ENCODE results near the gene MRPS11.
"Not testable (repeated sequence)": the region's sequence is repeated elsewhere in the genome, so short reads cannot be mapped to it uniquely, and the experiment has no call there.

The MRPS11 gene

DNA sequence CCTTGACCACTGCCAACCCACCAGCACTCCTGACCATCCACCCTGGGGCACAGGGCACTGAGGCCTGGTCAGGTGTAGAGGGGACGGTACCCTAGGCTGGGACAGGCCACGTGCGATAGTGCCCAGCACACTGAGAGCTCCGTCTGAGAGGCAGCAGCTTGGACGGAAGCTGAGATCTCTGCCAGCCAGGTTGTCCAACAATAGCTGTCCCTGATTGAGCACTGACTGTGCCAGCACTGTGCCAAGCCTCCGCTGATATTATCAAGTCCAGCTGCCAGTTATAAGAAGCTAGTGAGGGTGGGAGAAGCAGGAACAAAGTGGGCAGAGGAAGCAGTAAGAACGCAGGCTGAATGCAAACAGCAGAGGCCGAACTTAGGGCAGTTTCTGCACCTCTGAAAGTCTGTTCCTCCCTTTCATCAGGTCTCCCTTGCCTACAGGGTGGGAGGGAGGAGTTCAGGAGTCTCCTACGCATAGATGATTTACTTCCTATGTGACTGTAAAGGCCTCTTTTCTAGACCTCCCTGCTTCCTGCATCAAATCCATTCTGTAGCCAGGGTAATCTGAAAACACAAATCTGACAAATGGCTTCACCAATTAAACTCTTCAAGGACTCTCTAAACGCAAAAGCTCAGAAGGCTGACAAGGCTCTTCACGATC is 29.7 kb downstream of the MRPS11 start:
- no peak for DNase-seq

DNA sequence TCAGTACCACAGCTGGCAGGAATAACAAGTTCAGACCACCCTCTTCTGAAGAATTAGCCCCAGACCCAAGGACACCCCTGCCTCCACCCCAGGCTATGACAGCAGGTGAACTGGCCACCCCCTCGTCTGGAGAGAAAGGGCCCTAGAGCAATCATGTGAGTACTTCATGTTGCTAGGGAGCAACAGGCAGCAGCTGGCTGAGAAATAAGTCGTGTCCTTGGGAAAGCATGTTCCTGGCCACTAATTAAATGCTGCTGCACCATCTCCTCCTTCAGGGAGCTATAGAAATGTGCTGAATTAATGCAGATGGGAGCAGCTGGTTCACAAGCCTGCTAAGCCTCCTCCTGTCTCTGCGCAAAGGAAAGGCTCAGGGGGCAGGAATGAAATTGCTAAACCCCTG is 31.5 kb downstream of the MRPS11 start:
- DNase-seq: peak; percentile 40

DNA sequence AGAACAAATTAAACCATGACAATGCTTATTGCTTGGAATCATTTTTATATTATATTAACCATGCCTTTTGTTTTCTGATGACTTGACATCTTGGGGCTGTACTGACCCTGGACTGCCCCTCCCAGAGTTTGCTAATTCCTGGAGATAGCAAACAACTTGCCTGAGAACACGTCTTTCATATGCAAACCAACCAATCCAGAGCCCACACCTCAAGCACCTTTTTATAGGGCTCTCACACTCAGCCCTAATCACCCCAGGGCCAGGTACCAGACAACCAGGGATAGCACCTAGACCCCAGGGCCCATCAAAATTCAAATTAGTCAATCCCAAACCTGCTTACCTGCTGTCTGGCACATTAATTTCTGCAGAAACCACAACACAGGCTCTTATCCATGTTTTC is 36.9 kb downstream of the MRPS11 start:
- DNase-seq: no peak

DNA sequence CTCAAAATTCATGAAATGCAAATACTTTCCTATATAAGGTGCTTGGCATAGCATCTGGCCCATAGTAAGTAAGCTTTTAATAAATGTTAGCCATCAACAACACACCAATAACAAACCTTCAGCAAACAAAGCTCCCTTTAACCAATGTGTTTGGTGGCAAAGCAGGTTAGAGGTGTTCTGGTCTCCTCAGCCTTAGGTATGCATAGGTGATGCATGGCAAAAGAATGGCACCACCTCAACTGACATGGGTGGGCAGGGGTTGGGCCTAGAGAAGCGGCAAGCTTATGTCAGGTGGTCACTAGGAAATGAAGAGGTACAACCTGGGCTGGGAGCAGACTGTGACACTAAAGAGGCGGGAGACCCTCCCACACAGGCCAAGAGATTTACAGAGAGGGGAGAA is 38.2 kb downstream of the MRPS11 start:
- no peak for DNase-seq

DNA sequence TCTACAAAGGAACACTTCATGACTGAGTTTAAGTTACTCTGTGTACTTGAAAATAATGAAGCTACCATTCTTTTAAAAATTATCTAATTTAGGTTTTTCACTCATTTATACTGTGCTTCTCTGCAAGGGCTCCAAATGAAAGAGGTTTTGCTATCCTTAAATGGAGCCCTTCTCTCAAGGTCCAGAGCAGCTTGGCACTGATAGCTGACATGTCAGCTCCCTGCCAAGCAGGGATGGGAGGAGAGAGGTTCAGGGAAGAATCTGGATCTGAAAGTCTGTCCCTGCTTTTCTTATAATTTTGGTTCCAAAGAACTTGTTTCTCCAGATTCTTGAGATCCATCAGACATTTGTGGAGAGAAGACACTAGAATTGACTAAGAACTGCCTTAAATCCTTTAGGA is 39.1 kb downstream of the MRPS11 start:
- no peak for DNase-seq

DNA sequence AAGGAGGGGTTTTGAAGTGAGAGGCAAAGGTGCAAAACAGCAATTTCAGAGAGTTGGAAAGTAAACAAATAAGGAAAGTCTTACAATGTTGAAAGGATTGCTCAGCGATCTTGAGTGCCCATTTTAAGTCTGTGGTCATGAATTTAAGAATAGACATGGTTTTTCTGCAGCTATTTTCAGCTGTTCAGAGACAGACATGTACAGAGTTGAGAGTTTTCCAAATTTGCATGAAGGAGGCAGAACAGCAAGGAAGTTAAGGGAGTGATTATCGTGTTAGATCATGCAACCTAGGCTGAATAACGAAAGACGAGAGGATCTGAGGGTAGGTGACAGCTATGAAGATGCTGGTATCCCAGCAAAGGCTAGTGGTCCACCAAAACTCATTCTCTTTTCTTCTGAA is 41.8 kb downstream of the MRPS11 start:
- DNase-seq: no peak

DNA sequence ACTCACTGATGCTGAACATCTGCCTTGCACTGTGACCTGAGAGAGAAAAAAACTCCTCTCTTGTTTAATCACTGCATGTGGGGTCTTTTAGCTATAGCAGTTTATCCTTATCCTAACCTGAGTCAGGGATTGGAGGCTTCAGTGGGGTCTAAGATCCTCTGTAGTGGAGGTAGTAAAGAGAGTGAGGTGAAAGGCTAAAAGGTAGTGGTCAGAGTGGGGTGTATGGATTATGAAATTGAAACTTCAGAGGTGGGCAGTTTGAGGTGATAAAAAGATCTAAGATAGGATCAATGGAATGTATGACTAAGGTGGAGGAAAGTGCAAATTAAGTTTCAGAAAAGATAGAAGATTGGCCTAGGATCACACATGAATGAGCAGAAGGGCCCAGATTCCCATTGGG is 42.5 kb downstream of the MRPS11 start:
- no peak for DNase-seq

DNA sequence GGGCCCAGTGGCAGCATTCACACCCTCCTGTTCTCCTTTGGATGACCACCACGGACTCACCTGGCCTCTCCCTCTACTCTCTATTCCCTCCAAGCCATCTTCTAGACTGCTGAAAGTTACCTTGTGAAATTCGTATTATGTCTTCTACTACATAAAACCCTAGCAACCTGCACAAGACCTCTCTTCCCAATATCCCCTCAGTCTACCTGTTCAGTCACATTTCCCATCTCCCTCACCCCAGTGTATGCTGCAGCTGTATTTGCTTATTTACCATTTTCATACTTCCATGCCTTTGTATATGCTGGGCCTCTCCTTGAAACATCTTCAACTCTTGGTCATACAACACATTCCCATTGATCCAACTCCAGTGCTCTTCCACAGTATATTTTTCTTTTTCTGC is 43.7 kb downstream of the MRPS11 start:
- DNase-seq: no peak

DNA sequence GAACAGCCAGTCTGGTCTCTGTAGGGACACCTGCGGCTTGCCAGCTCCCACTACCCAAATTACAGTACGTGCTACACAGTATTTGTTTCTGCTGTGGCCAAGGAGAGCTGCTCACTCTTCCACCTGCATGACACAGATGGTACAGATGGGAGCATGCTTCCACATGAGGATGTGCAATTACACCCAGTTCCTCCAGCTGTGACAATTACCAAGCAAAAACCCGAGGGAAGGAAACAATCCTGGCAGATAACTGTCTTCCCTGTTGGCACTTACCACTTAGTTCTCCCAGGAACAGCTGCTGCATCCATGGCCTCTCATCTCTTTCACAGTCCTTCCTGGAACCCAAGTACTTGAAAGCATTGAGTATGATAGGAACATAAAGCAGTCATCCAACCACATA is 44.6 kb downstream of the MRPS11 start:
- DNase-seq: no peak

DNA sequence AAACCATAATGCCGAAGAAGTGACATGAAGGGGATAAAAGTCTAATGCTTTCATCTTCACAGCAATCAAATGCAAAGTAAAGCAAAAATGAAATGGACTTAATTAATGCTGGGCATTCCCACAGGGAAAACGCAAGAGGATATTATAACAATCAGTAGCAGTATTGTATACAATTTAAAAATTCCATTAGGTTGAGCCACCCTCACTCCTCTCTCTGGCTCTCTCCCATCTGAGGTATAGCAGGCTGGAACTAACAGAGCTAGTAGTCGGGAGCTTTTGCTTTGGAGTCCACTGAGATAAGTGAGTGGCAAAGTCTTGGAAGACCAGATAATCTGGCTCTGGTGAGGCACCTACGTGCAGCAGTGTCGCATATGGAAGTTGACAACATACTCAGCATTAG is 45.1 kb downstream of the MRPS11 start:
- no peak for DNase-seq

DNA sequence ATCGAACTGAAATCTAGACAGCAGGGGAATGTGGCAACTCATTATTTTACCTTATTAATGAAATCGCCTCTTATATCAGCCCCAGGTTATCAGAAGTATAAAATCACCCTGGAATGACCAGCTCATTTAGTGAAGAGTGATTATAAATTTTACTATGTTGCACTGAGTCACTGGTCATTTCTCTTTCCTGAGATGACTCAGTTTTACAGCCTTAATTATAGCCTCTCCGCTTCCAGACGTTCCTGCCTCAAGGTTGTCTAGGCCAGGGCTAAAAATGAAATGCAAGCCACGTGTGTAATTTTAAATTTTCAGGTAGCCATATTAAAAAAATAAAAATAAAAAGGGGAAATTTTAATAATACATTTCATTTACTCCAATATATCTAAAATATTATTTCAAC is 45.7 kb downstream of the MRPS11 start:
- DNase-seq: no peak

DNA sequence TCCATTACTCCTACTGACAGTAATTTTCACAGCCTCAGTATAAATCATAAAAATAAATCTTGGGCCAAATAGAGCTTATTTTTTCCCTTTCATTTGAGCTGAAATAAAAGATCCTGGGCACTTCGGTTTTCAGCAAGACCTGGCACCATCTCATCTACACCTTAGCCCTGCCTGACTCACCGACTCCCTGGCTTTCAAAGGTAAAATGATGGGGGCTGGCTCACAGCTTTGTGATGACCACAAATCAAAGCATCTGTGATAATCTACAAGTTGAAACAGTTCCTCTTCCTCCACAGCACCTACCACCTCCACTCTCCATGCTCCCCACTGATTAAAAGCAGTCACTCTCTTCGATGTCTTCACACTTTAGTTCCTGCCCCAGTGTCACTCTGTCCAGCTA is 51.4 kb downstream of the MRPS11 start:
- DNase-seq: no peak

DNA sequence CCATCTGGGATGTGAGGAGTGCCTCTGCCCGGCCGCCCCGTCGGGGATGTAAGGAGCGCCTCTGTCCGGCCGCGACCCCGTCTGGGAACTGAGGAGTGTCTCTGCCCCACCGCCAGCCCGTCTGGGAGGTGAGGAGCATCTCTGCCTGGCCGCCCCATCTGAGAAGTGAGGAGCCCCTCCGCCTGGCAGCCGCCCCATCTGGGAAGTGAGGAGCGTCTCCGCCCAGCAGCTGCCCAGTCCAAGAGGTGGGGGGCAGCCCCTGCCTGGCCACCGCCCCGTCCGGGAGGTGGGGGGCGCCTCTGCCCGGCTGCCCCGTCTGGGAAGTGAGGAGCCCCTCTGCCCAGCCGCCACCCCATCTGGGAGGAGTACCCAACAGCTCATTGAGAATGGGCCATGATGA is 56.6 kb downstream of the MRPS11 start:
- DNase-seq: not testable (repeated sequence)

DNA sequence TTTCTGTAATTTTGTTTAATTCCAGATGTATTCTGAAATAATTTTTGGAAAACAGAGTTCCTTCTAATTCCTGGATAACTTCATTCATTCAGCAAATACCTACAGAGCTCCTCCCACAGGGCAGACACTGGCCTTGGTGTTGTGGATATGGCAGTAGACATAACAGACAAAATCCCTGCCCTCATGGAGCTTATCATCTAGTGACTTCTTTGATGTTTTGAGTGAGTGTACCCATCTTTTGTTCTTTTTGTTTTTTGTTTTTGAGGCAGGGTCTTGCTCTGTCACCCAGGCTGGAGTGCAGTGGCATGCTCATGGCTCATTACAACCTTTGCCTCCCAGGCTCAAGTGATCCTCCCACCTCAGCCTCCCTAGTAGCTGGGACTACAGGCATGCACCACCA is 57.9 kb downstream of the MRPS11 start:
- DNase-seq: no peak

DNA sequence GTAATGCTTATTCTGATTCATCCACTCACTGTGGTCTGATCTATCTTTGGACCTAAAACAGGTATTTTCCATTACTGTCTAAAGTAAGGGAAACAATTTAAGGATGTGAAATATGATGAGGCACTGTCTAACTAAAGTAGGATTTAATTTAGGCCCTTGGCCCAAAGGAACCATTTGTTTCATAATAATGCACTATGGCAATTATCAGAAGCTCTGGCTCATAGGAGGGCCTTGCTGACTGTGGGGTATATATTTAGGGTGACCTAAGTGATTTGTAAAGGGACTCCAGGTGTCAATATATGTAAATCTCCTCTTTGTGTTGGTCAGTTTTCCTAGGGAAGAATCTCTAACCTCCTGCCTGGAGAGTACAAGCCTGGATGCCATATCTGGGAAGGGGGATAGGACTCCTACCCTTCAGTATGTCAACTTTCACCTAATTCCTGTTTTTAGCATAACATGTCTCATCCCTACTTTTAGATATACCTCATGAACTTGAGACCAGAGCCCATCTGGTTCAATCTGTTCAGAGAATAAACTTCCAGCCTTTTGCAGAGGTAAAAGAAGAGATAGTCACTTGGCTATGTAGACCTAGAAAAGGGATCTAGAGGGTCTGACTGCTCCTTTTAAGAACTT is 58.9 kb downstream of the MRPS11 start:
- no peak for DNase-seq

DNA sequence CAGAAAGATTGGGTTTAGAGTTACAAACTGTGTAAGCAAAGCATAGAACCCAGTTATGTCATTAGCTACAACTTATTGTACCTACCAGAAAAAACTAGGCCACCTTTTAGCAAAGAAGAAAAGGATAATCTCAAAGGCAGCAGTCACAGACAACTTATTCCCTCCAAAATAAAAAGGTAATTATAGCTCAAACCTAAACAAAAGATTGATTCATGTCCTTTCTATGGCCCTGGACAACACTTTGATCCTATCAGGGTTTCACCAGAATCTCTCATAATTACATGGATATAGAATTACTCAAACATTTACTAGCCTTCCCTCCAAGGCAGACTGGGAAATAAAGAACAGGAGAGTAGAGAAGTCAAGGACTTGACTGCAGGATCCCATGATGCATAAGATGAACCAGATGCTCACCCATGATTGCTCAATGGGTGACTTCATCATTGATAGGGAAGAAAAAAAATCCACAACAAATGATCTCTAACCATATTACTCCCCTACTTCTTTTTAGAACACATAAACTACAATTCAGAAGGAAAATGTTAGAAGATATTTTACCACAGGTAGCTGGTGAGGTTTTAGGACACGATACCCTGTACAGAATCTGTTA is 61.6 kb downstream of the MRPS11 start:
- no peak for DNase-seq

Measured in NCI-H1092 treated with DMSO at 0.1 percent for 48 hours (cell line).